ENCODE measurements around the gene TRAIP.

GRCh38 chr3:49903451-49904424, 47.4 kb upstream of the TRAIP start, which contains the start of gene MST1R:
- no peak for TF ChIP-seq CTCF (IDR thresholded peaks at IDR 0.05; ENCODE audit: poor library complexity)
- TF ChIP-seq EZH2phosphoT487 (IDR thresholded peaks at IDR 0.05; ENCODE audit: low read depth, severe bottlenecking, unreplicated experiment): no peak
